ENCODE results near the gene SMIM3. TPM values are rescaled to one million over a fixed set of nuclear protein-coding genes. Genes with fewer than 3 reads are reported as not detected.

SMIM3 gene
- total and polyA plus RNA-seq, 2 donors (not counting 1 experiment from before 2014, with no cell fraction given): 59.9 to 69.9 TPM

- Histone ChIP-seq H3K27me3 (ENCODE audit: control insufficient read depth, insufficient read depth, low read length) (no peaks in the 10 kb centered on the region), H3K79me2 (ENCODE audit: control insufficient read depth, insufficient read depth, low read length) (peaks cover 36% of the 10 kb centered on the region), H4K20me1 (ENCODE audit: control insufficient read depth, extremely low read depth, insufficient read depth, low read length) (no peaks in the 10 kb centered on the region), H3K4me3 (replicated peaks in 1 of 4; ENCODE audit: control extremely low read depth in 1 of 4, insufficient read depth in 1 of 4, low read depth in 3 of 4, low read length in 4 of 4) (no peak overlapping the region), H3K36me3 (ENCODE audit: control insufficient read depth, insufficient read depth, low read length) (peaks cover 10% of the 10 kb centered on the region), H3K27ac (ENCODE audit: insufficient read depth, low read length) (no peak overlapping the region), H3K9me3 (ENCODE audit: control insufficient read depth, insufficient read depth, low read depth, low read length) (no peaks in the 10 kb centered on the region), H3K9ac (ENCODE audit: insufficient read depth, low read length) (no peak overlapping the region), H3K4me1 (ENCODE audit: control insufficient read depth, extremely low read depth, insufficient read depth, low read length) (peaks cover 3% of the 10 kb centered on the region), H2AFZ (ENCODE audit: low read length) (no peak overlapping the region), H3K4me2 (ENCODE audit: extremely low read depth, insufficient read depth, low read length) (no peak overlapping the region)
- no peak for DNase-seq (ENCODE audit: low read depth in 2 of 2)
- TF ChIP-seq CTCF (conservative IDR thresholded peaks at IDR 0.05 in 1 of 2, IDR thresholded peaks at IDR 0.05 in 1 of 2; ENCODE audit: low read depth in 1 of 2, low read length in 2 of 2) (no peak), EZH2 (IDR thresholded peaks at IDR 0.05; ENCODE audit: low read length, missing control alignments) (no peak)
These were observed 28.1 kb upstream of the SMIM3 start for GRCh38 chr5:150750469-150750868.

- no peaks in the 10 kb centered on the region for H3K9me3 ChIP-seq (ENCODE audit: control insufficient read depth, insufficient read depth, low read depth, low read length)
- H2AFZ ChIP-seq (ENCODE audit: low read length): no peak overlapping the region
- no peaks in the 10 kb centered on the region for H3K27me3 ChIP-seq (ENCODE audit: control insufficient read depth, insufficient read depth, low read length)
- DNase-seq (ENCODE audit: low read depth in 2 of 2): peak; percentile 27 to 30
- peaks cover 3% of the 10 kb centered on the region for H3K4me1 ChIP-seq (ENCODE audit: control insufficient read depth, extremely low read depth, insufficient read depth, low read length)
- H4K20me1 ChIP-seq (ENCODE audit: control insufficient read depth, extremely low read depth, insufficient read depth, low read length): no peaks in the 10 kb centered on the region
- TF ChIP-seq EZH2 (IDR thresholded peaks at IDR 0.05; ENCODE audit: low read length, missing control alignments) (no peak), CTCF (conservative IDR thresholded peaks at IDR 0.05 in 1 of 2, IDR thresholded peaks at IDR 0.05 in 1 of 2; ENCODE audit: low read depth in 1 of 2, low read length in 2 of 2) (no peak)
- no peak overlapping the region for H3K4me3 ChIP-seq (replicated peaks in 1 of 4; ENCODE audit: control extremely low read depth in 1 of 4, insufficient read depth in 1 of 4, low read depth in 3 of 4, low read length in 4 of 4)
- H3K36me3 ChIP-seq (ENCODE audit: control insufficient read depth, insufficient read depth, low read length): peaks cover 10% of the 10 kb centered on the region
- peak overlapping the region; percentile 40 for H3K4me2 ChIP-seq (ENCODE audit: extremely low read depth, insufficient read depth, low read length)
- H3K9ac ChIP-seq (ENCODE audit: insufficient read depth, low read length): no peak overlapping the region
- peaks cover 42% of the 10 kb centered on the region for H3K79me2 ChIP-seq (ENCODE audit: control insufficient read depth, insufficient read depth, low read length)
- H3K27ac ChIP-seq (ENCODE audit: insufficient read depth, low read length): no peak overlapping the region
These were observed 27.3 kb upstream of the SMIM3 start for GRCh38 chr5:150751096-150751891.

GRCh38 chr5:150753463-150753862, 25.1 kb upstream of the SMIM3 start:
- no peak overlapping the region for H3K9ac ChIP-seq (ENCODE audit: insufficient read depth, low read length)
- no peaks in the 10 kb centered on the region for H3K27me3 ChIP-seq (ENCODE audit: control insufficient read depth, insufficient read depth, low read length)
- no peak overlapping the region for H3K4me3 ChIP-seq (replicated peaks in 1 of 4; ENCODE audit: control extremely low read depth in 1 of 4, insufficient read depth in 1 of 4, low read depth in 3 of 4, low read length in 4 of 4)
- no peak overlapping the region for H3K4me2 ChIP-seq (ENCODE audit: extremely low read depth, insufficient read depth, low read length)
- H3K4me1 ChIP-seq (ENCODE audit: control insufficient read depth, extremely low read depth, insufficient read depth, low read length): peaks cover 6% of the 10 kb centered on the region
- peaks cover 60% of the 10 kb centered on the region for H3K79me2 ChIP-seq (ENCODE audit: control insufficient read depth, insufficient read depth, low read length)
- H3K9me3 ChIP-seq (ENCODE audit: control insufficient read depth, insufficient read depth, low read depth, low read length): no peaks in the 10 kb centered on the region
- no peak for TF ChIP-seq CTCF (conservative IDR thresholded peaks at IDR 0.05 in 1 of 2, IDR thresholded peaks at IDR 0.05 in 1 of 2; ENCODE audit: low read depth in 1 of 2, low read length in 2 of 2)
- TF ChIP-seq EZH2 (IDR thresholded peaks at IDR 0.05; ENCODE audit: low read length, missing control alignments): no peak
- H3K36me3 ChIP-seq (ENCODE audit: control insufficient read depth, insufficient read depth, low read length): peaks cover 10% of the 10 kb centered on the region
- H4K20me1 ChIP-seq (ENCODE audit: control insufficient read depth, extremely low read depth, insufficient read depth, low read length): no peaks in the 10 kb centered on the region
- no peak for DNase-seq (ENCODE audit: low read depth in 2 of 2)
- no peak overlapping the region for H2AFZ ChIP-seq (ENCODE audit: low read length)
- no peak overlapping the region for H3K27ac ChIP-seq (ENCODE audit: insufficient read depth, low read length)

All from fibroblast of lung (primary cell).